Mucosa of stomach (tissue), 1 donor: ENCODE data around the gene CLEC19A.

ENCODE experiments used
- H3K27me3 ChIP-seq: one replicate; pipeline ENCODE4 v1.7.0; 2013; ENCODE audit warnings: mild to moderate bottlenecking, low read length; ENCODE audit not compliant: control insufficient read depth, insufficient read depth
- H3K36me3 ChIP-seq: one replicate; pipeline ENCODE4 v1.7.0; 2013; ENCODE audit warnings: low read length; ENCODE audit not compliant: control insufficient read depth, insufficient read depth
- H3K4me1 ChIP-seq: one replicate; pipeline ENCODE4 v1.7.0; 2013; ENCODE audit warnings: mild to moderate bottlenecking, low read length; ENCODE audit not compliant: control insufficient read depth, insufficient read depth
- H3K4me3 ChIP-seq: one replicate; pipeline ENCODE4 v1.7.0; 2013; ENCODE audit warnings: low read length
- H3K9ac ChIP-seq: one replicate; pipeline ENCODE4 v1.7.0; 2013; ENCODE audit warnings: mild to moderate bottlenecking, low read length, moderate library complexity
- H3K9me3 ChIP-seq: one replicate; pipeline ENCODE4 v1.7.0; 2013; ENCODE audit warnings: mild to moderate bottlenecking, low read length, moderate library complexity; ENCODE audit not compliant: control insufficient read depth
- donor health status: Pancreatic carcinoma.

Gene CLEC19A

GRCh38 chr16:19285431-19285830 is at the start of gene CLEC19A:
TSS of gene CLEC19A (plus strand) at chr16:19285731. CDS start at chr16:19285852, 121 bp downstream.
- Histone ChIP-seq H3K4me3 (no peak within 1 kb of the TSS), H3K9me3 (no peaks in the 10 kb centered on the region), H3K27me3 (no peaks in the 10 kb centered on the region), H3K36me3 (no peaks in the 10 kb centered on the region), H3K4me1 (no peaks in the 10 kb centered on the region), H3K9ac (no peak within 1 kb of the TSS)

- Histone ChIP-seq H3K4me3 (no peak overlapping the region), H3K9ac (no peak overlapping the region)
Observed at GRCh38 chr16:19235886-19236285, 49.6 kb upstream of the CLEC19A start.

GRCh38 chr16:19236561-19237209 is 48.8 kb upstream of the CLEC19A start:
- Histone ChIP-seq H3K36me3 (no peaks in the 10 kb centered on the region), H3K9me3 (no peaks in the 10 kb centered on the region), H3K4me3 (no peak overlapping the region), H3K9ac (no peak overlapping the region), H3K27me3 (no peaks in the 10 kb centered on the region), H3K4me1 (peaks cover 18% of the 10 kb centered on the region)

More at GRCh38 chr16:19235886-19236285, 49.6 kb upstream of the CLEC19A start:
- H3K27me3 ChIP-seq, result no peaks in the 10 kb centered on the region
- H3K36me3 ChIP-seq, result no peaks in the 10 kb centered on the region
- H3K4me1 ChIP-seq, result peaks cover 18% of the 10 kb centered on the region
- no peaks in the 10 kb centered on the region for H3K9me3 ChIP-seq

- Histone ChIP-seq H3K27me3 (no peaks in the 10 kb centered on the region), H3K36me3 (no peaks in the 10 kb centered on the region), H3K4me1 (peaks cover 18% of the 10 kb centered on the region), H3K4me3 (no peak overlapping the region), H3K9me3 (no peaks in the 10 kb centered on the region), H3K9ac (no peak overlapping the region)
Observed at GRCh38 chr16:19238406-19238805, 47.1 kb upstream of the CLEC19A start.

- no peaks in the 10 kb centered on the region for H3K36me3 ChIP-seq
- H3K9me3 ChIP-seq, result no peaks in the 10 kb centered on the region
- H3K27me3 ChIP-seq, result no peaks in the 10 kb centered on the region
- peaks cover 18% of the 10 kb centered on the region for H3K4me1 ChIP-seq
- H3K4me3 ChIP-seq, result no peak overlapping the region
- no peak overlapping the region for H3K9ac ChIP-seq
Observed at GRCh38 chr16:19239511-19240155, 45.9 kb upstream of the CLEC19A start.

- no peaks in the 10 kb centered on the region for H3K9me3 ChIP-seq
- no peak overlapping the region for H3K9ac ChIP-seq
- H3K27me3 ChIP-seq, result no peaks in the 10 kb centered on the region
- peaks cover 24% of the 10 kb centered on the region for H3K4me1 ChIP-seq
- no peak overlapping the region for H3K4me3 ChIP-seq
- H3K36me3 ChIP-seq, result no peaks in the 10 kb centered on the region
Observed at GRCh38 chr16:19240494-19240893, 45.0 kb upstream of the CLEC19A start.

- H3K9ac ChIP-seq, result no peak overlapping the region
- no peak overlapping the region for H3K4me3 ChIP-seq
- no peaks in the 10 kb centered on the region for H3K9me3 ChIP-seq
- no peaks in the 10 kb centered on the region for H3K27me3 ChIP-seq
- no peaks in the 10 kb centered on the region for H3K36me3 ChIP-seq
- H3K4me1 ChIP-seq, result peaks cover 17% of the 10 kb centered on the region
Observed at GRCh38 chr16:19241512-19241911, 44.0 kb upstream of the CLEC19A start.

- H3K27me3 ChIP-seq, result no peaks in the 10 kb centered on the region
- H3K4me3 ChIP-seq, result no peak overlapping the region
- H3K36me3 ChIP-seq, result no peaks in the 10 kb centered on the region
- no peak overlapping the region for H3K9ac ChIP-seq
- no peaks in the 10 kb centered on the region for H3K9me3 ChIP-seq
- H3K4me1 ChIP-seq, result peaks cover 11% of the 10 kb centered on the region
Observed at GRCh38 chr16:19242186-19242585, 43.3 kb upstream of the CLEC19A start.

GRCh38 chr16:19242987-19243575 is 42.5 kb upstream of the CLEC19A start:
- no peaks in the 10 kb centered on the region for H3K27me3 ChIP-seq
- H3K9me3 ChIP-seq, result no peaks in the 10 kb centered on the region
- H3K36me3 ChIP-seq, result no peaks in the 10 kb centered on the region
- H3K4me3 ChIP-seq, result no peak overlapping the region
- H3K4me1 ChIP-seq, result peaks cover 8% of the 10 kb centered on the region
- H3K9ac ChIP-seq, result no peak overlapping the region

- H3K36me3 ChIP-seq, result no peaks in the 10 kb centered on the region
- H3K9me3 ChIP-seq, result no peaks in the 10 kb centered on the region
- no peak overlapping the region for H3K4me3 ChIP-seq
- no peak overlapping the region for H3K9ac ChIP-seq
- peaks cover 8% of the 10 kb centered on the region for H3K4me1 ChIP-seq
- no peaks in the 10 kb centered on the region for H3K27me3 ChIP-seq
Observed at GRCh38 chr16:19245326-19245925, 40.1 kb upstream of the CLEC19A start.

GRCh38 chr16:19252904-19253303 is 32.6 kb upstream of the CLEC19A start:
- Histone ChIP-seq H3K9me3 (no peaks in the 10 kb centered on the region), H3K36me3 (no peaks in the 10 kb centered on the region), H3K9ac (no peak overlapping the region), H3K4me1 (no peaks in the 10 kb centered on the region), H3K27me3 (no peaks in the 10 kb centered on the region), H3K4me3 (no peak overlapping the region)

- no peaks in the 10 kb centered on the region for H3K27me3 ChIP-seq
- no peak overlapping the region for H3K4me3 ChIP-seq
- H3K4me1 ChIP-seq, result no peaks in the 10 kb centered on the region
- H3K36me3 ChIP-seq, result no peaks in the 10 kb centered on the region
- H3K9me3 ChIP-seq, result no peaks in the 10 kb centered on the region
- H3K9ac ChIP-seq, result no peak overlapping the region
Observed at GRCh38 chr16:19254611-19255010, 30.9 kb upstream of the CLEC19A start.
